Activated naive CD4-positive, alpha-beta T cell treated with anti-CD3 and anti-CD28 coated beads, Interleukin-2, amount 50 U/mL, for 16 hours (primary cell): Measurements from ENCODE around the gene BSND.

ENCODE experiments used
- DNase-seq: peaks from one replicate; pipeline ENCODE4 v3.0.0-alpha.2; 2020

BSND gene

DNA sequence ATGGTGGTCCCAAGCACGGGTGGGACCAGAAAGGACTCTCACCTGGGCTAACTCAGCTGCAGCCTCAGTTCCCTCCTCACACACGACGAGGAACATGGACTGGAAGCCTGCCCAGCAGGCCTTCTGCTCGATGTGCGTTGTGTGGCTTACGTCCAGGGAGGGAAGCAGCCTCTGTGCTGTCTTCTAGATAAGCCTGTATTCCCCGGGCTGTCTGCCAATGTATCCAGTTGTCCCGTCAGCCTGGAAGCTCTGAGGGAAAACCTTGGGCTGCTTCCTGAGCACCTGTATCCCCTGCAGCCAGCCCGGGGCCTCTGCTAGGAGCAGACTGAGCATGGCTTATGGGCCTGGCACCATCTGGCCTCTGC, 51.2 kb downstream of the BSND start:
- no peak for DNase-seq

DNA sequence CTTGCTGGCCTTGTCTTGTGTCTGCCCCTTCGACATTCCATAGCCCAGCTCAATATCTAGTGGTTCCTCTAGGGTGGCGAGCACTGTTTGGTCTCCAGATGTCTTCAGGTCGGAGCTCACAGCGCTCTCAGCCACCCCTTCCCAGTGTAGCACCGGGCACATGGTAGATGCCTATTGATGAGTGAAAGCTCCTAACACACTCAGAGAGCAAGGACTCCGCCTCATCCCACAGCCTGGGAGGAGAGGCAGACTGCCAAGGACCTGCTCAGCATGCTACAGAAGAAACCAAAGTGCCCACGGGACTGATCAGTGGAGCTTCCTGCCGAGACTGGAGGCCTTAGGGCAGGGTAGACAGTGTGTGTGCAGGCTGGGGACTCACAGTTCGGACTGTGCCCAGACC, 51.5 kb downstream of the BSND start:
- no peak for DNase-seq

DNA sequence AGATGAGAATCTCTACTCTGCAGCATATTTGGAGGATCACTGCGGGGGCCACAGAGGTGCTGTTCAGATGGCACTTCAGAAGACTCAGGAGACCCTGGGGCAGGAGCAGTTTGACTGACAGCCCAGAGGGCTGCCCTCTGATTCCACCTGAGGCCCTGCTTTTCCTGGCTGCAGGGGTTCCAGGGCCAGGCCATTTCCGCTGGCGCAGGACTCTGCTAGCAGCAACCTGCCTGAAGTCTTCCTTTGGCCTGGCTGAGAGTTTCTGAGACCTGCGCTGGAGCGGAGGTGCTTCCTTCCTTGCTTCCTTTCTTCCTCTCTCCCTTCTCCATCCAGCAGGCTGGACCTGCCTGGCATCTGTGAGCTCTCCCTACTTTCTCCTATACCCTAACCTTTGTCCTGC, 52.4 kb downstream of the BSND start:
- DNase-seq: no peak

DNA sequence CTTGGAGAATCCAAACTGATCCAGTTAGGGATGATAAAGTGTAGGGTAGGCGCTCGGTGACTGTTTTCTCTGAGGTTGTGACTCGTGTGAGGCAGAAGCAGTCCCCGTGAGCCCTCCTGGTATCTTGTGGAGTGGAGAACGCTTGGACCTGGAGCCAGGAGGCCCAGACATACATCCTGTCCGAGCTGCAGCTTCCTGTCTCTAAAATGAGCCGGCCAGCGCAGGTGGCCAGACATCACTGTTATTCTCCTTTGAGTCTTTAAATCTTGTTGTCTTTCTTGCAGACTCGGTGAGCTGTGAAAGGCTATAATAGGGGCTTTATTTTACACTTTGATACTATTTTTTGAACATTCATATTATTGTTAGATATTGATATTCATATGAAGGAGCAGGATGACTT, 52.9 kb downstream of the BSND start:
- DNase-seq: no peak

DNA sequence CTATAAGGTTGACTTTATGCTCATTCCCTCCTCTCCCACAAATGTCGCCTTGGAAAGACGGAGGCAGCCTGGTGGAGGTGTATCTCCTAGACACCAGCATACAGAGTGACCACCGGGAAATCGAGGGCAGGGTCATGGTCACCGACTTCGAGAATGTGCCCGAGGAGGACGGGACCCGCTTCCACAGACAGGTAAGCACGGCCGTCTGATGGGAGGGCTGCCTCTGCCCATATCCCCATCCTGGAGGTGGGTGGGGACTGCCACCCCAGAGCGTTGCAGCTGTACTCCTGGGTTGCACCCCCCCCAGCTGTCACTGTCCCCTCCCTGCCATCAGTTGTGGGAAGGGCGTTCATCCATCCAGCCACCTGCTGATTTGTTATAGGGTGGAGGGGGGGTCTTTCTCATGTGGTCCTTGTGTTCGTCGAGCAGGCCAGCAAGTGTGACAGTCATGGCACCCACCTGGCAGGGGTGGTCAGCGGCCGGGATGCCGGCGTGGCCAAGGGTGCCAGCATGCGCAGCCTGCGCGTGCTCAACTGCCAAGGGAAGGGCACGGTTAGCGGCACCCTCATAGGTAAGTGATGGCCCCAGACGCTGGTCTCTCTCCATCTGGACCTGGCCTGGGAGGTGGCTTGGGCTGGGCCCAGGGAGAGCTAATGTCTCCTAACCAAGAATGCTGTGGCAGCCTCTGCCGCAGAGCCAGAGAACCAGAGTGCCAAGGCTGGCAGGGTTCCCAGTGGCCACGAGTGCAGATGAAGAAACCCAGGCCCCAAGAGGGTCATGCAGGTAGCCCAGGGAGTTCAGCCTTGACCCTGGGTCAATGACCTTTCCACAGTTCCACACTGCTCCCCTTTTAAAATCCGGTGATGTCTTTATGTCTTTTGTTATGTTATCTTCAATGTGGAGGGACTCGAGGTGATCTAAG, 53.7 kb downstream of the BSND start:
- DNase-seq: no peak

DNA sequence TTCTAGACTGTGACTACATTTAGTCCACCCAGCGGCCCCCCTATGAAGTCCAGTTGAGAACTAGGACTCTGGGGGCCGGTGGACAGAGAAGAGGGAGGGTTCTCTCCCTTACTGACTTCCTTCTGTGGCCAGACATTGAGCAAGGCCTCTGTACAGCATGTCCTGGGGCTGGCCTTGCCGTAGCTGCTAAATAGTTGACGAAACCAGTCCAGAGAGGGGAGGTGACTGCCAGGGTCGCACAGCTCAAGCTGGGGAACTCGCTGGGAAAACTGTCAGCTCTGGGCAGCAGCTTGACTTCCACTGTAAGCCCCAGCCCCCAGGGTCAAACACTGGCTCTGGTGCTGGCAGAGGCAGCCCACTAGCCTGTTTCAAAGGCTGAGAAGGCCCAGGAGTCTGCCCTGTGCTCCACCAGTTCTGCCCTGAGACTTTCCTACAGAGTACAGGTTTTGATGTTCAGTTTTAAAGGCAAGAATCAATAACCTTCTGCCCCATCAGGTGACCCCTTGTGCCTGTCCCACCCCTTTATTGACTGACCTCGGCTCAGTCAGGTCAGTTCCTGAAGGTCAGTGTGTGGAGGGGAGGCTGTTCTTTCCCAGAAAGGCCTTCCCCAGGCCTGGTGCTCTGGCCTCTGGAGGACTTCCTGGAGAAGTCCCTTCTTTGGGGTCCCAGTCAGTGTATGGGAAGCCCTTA, 54.7 kb downstream of the BSND start:
- DNase-seq: no peak

DNA sequence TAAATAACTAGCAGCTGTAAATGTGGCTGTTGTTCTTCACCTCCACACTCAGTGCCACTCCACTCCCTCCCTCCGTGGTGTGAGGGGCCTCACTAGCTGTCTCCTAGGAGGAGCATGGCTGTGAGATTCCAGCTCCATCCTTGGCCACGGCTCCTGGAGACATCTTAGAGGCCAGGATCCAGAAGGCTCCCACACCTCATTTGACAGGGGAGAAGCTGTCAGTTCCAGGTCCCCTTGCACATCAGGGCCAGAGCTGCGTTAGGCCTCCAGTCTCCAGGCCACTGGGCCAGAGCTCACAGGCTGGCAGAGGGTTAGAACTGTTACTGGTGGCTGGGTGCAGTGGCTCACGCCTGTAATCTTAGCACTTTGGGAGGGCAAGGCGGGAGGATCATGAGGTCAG, 55.7 kb downstream of the BSND start:
- no peak for DNase-seq

DNA sequence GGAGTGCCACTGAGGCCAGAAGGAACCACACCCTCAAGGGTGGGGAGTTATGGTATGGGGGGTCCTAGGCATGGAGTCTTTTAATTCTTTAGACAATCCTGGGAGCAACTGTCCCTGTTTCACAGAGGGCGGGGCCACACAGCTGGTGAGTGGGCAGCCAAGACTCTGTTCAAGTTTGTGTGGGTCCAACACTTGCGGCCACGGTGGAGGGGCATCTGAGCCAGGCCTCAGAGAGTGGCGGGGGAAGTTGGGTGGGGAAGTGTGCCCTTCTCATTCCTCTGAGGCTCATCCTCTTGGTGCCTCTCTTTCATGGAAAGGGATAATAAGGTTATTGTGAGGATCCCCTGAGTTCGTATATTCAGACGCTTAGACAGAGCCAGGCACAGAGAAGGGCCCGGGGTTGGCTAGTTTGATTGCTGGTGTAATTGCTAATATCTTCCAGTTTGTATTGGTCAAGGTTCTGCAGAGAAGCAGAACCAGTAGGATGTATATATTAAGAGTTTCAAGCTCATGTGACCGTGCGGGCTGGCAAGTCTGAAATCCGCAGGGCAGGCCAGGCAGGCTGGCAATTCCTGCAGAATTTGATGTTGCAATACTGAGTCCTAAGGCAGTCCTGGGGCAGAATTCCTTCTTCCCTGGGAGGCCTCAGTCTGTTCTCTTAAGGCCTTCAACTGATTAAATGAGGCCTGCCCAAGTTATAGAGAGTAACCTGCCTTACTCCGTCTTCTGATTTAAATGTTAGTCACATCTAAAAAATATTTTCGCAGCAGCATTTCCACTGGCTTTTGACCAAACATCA, 56.5 kb downstream of the BSND start:
- DNase-seq: no peak

DNA sequence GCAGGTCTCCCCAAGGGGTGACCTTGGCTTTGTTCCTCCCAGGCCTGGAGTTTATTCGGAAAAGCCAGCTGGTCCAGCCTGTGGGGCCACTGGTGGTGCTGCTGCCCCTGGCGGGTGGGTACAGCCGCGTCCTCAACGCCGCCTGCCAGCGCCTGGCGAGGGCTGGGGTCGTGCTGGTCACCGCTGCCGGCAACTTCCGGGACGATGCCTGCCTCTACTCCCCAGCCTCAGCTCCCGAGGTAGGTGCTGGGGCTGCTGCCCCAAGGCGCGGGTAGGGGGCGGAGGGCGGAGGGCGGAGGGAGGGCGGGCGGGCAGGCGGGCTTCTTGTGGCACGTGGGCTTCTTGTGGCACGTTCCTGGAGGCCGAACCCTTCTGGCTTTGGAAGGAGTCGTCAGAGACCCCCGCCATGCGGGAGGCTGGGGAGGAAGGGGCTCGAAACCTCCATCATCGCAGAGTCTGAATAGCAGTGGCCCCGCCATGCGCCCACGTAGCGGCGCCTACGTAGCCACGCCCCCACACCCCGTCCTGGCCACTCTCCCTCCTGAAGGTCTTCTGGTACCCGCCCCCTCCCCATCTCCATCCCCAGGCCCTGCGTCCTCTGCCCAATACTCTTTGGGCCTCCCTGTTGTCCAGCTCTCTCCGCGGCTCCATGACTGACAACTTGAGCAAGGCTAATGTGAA, 57.4 kb downstream of the BSND start:
- no peak for DNase-seq

DNA sequence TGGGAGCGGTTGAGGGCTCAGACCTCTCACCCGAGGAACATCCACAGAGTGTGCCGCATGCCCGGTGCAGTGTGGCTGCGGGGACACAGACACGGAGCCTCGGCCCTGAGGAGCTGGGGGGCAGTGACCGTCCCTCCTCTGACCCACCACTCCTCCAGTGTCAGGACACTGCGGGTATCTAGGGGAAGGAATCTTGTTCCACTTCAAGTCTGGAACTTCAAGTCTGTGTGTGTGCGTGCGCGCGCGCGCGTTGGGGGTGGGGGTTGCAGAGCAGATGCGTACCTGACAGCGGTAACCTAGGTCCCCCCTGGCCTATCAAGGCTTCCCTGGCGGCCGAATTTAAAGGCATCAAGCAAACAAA, 57.9 kb downstream of the BSND start:
- DNase-seq: no peak

DNA sequence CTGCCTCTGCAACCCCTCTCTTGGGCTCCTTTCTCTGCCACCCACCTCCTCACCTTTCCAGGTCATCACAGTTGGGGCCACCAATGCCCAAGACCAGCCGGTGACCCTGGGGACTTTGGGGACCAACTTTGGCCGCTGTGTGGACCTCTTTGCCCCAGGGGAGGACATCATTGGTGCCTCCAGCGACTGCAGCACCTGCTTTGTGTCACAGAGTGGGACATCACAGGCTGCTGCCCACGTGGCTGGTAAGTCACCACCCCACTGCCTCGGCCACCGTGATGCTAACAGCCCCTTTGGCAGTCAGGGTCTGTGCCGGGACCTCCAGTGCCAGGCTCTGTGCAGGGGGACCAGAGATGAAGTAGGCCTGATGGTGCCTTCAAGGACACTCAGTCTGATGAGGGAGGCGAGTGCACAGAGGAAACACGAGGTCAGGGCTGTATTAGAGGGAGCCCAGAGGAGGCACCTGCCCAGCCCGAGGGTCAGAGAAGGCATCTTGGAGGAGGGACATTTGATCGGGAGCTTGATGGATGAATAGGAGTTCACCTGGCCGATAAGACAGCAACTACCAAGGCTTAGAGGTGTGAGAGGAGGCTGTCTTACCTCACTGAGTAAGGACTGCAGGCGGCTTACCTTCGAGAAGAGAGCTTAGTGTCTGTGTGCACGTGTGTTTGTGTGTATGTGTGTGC, 58.7 kb downstream of the BSND start:
- DNase-seq: no peak

DNA sequence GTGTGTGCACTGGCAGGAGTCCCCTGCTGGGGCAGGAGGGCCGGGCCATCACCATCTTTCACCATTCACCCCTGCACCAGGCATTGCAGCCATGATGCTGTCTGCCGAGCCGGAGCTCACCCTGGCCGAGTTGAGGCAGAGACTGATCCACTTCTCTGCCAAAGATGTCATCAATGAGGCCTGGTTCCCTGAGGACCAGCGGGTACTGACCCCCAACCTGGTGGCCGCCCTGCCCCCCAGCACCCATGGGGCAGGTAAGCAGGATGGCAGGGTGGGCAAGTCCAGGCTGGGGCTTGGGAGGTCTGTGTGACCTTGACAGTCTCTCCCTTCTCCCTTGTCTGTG, 59.2 kb downstream of the BSND start:
- DNase-seq: no peak

DNA sequence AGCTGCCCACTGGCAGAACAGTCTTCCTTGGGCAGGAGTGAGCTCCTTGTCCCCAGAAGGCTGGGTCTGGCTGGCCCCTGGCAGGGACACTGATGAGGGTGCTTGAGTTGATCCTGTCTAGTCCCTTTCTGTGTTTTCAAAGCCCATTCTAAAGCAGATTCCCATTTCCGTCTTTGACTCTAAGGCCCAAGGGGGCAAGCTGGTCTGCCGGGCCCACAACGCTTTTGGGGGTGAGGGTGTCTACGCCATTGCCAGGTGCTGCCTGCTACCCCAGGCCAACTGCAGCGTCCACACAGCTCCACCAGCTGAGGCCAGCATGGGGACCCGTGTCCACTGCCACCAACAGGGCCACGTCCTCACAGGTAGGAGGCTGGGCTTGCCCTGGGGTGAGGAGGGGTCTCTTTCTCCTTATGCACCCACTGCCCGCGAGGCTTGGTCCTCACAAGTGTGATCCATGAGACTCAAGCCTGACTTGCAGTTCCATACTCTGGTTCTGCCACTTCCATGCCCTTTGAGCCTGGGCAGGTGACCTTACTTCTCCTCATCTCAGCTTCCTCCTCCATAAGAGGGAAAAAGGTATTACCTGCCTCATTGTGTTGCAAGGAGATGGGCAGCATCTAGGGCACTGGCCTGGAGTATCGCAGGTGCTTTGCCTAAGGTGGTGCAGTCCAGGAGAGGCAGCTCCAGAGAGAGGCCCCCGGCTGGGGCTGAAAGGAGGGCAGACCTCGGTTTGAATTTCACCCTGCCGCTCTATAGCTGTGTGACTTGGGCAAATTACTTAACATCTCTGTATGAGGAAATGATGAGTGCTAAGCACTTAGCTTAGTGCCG, 60.8 kb downstream of the BSND start:
- DNase-seq: no peak

DNA sequence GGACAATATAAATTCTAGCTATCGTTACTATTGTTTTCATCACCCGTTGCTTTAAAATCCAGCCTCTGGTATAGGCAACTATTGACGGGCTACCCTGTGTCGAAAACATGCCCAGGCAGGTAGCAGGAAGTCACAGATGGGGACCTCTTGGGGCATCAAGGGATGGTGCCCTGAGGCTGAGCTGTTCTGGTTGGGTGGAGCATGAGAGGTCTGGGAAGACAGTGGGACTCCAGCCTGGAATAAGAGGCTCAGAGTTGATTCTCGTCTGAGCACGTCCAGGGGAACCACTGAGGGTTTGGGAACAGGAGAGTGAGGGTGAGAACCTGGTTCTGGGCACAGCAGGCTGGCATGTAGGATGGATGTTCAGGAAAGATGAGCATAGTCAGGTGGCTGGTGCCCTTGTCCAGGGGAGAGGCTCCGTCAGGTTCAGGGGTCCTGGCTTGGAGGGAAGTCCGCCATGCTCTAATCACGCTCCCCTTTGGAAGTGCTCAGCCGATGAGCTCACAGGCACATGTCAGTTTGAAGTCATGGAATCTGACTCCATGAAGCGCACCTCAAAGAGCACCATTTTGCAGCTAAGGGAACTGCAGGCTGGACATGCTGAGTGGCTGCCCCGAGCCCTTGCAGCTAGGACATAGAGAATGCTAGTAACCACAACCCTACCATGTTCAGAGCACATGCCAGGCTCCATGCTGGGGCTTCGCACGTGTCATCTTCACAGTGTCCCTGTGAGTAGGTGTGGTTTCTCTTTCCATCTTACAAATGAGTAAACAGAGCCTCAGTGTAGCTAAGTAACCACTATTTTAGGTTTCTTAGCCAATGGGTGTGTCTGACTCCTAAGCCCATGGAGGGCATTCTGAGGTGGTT, 61.6 kb downstream of the BSND start:
- no peak for DNase-seq

DNA sequence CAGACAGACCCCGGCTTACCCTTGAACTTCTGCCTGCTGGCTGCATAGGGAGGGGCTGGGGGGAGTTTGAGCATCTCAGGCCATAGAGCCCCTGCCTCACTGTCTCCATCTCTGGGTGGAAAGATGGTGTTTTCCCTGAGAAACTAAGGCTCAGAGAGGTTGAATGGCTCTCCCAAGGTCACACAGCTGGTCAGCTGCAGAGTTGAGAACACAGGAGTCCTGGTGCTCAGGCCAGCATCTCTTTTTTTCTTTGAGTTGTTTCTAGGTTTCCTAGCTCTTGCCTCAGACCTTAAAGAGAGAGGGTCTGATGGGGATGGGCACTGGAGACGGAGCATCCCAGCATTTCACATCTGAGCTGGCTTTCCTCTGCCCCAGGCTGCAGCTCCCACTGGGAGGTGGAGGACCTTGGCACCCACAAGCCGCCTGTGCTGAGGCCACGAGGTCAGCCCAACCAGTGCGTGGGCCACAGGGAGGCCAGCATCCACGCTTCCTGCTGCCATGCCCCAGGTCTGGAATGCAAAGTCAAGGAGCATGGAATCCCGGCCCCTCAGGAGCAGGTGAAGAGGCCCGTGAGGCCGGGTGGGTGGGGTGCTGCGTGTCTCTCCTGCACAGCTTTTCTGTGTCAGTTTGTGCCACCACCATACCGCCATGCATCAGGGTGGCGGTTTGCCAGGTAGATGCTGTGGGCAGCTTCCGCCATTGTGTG, 62.4 kb downstream of the BSND start:
- no peak for DNase-seq
